GM18499 (cell line): Measurements from ENCODE around the gene FAM53C.

Source experiments
- ATAC-seq: cut with Tn5 transposase; IDR thresholded peaks from one replicate; pipeline ENCODE4 v1.9.1; 2021; ENCODE audit warnings: moderate number of reproducible peaks; ENCODE audit not compliant: insufficient read depth, unreplicated experiment

FAM53C gene

GRCh38 chr5:138350563-138350890, 12.5 kb downstream of the FAM53C start:
- ATAC-seq, result no peak

GRCh38 chr5:138351056-138351455, 13.0 kb downstream of the FAM53C start:
- no peak for ATAC-seq

GRCh38 chr5:138351517-138351916, 13.5 kb downstream of the FAM53C start:
- ATAC-seq, result no peak

- ATAC-seq, result peak; percentile 31
Measured at GRCh38 chr5:138352071-138352721, 14.1 kb downstream of the FAM53C start, which contains the start of gene KDM3B. KDM3B (plus strand) TSS chr5:138352685; CDS start chr5:138352796, 111 bp downstream.

- ATAC-seq, result peak; percentile 19
Measured at GRCh38 chr5:138352722-138353559, 14.9 kb downstream of the FAM53C start.

- no peak for ATAC-seq
Measured at GRCh38 chr5:138353560-138354080, 15.6 kb downstream of the FAM53C start.

- no peak for ATAC-seq
Measured at GRCh38 chr5:138354387-138354786, 16.3 kb downstream of the FAM53C start.

GRCh38 chr5:138354926-138355378, 16.9 kb downstream of the FAM53C start:
- peak; percentile 41 for ATAC-seq

- ATAC-seq, result no peak
Measured at GRCh38 chr5:138359621-138360020, 21.6 kb downstream of the FAM53C start.

GRCh38 chr5:138360941-138361452, 22.9 kb downstream of the FAM53C start:
- ATAC-seq, result no peak

- ATAC-seq, result no peak
Measured at GRCh38 chr5:138364576-138364975, 26.5 kb downstream of the FAM53C start.

GRCh38 chr5:138366632-138367382, 28.7 kb downstream of the FAM53C start:
- no peak for ATAC-seq

GRCh38 chr5:138369261-138369660, 31.2 kb downstream of the FAM53C start:
- ATAC-seq, result no peak

- ATAC-seq, result no peak
Measured at GRCh38 chr5:138369706-138370105, 31.6 kb downstream of the FAM53C start.

- ATAC-seq, result no peak
Measured at GRCh38 chr5:138370537-138370936, 32.5 kb downstream of the FAM53C start.

- ATAC-seq, result no peak
Measured at GRCh38 chr5:138371454-138371853, 33.4 kb downstream of the FAM53C start.

GRCh38 chr5:138372225-138372624, 34.2 kb downstream of the FAM53C start:
- no peak for ATAC-seq

- no peak for ATAC-seq
Measured at GRCh38 chr5:138372653-138373052, 34.6 kb downstream of the FAM53C start.

- ATAC-seq, result no peak
Measured at GRCh38 chr5:138382347-138382746, 44.3 kb downstream of the FAM53C start.

GRCh38 chr5:138385660-138386059, 47.6 kb downstream of the FAM53C start:
- no peak for ATAC-seq
